ENCODE measurements around the gene LGALS1.

The LGALS1 gene

DNA sequence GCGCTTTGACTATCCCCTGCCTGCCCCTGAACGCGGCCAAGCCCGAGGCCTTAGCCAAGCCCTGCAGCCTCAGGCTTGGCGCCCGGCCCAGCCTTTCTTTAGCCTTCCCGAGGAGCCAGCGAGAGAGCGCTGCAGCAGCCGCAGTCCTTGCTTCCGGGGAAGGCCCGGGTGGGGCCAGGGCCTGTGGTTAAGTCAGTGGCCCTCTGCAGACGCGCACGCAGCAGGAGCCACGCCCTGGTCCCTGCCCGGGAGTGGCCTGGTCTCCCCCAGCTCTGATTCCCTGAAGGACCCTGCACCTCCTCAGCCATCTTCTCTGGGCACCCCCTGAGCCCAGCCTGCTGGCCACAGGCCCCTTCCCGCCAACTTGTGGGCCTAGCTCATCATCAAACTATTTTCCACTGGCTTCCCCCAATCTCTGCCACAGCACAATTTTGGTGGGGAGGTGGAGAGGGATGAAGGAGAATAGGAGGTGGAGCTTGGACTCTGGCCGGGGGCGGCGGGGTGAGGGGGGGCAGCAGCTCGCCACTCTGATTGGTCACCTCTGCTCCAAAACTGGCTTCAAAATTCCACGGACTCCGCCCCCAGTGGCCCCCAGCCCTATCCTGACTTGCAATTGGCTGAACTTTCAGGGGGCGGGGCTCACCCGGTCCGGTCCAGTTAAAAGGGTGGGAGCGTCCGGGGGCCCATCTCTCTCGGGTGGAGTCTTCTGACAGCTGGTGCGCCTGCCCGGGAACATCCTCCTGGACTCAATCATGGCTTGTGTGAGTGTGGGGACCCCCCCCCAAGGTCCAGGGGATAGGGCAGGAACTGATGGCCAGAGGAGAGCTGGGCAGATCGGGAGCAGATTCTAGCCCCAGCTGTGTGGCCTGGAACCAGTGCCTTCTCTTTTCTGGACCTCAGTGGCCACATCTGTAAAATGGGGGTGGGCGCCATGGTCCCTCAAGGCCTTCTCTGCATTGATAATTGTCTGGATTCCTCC, at the start of gene LGALS1:
LGALS1 (plus strand) TSS at position 686 of the 979 bp plus-strand sequence; CDS start at position 753, 67 bp downstream.
- TF ChIP-seq, protein P1, sequence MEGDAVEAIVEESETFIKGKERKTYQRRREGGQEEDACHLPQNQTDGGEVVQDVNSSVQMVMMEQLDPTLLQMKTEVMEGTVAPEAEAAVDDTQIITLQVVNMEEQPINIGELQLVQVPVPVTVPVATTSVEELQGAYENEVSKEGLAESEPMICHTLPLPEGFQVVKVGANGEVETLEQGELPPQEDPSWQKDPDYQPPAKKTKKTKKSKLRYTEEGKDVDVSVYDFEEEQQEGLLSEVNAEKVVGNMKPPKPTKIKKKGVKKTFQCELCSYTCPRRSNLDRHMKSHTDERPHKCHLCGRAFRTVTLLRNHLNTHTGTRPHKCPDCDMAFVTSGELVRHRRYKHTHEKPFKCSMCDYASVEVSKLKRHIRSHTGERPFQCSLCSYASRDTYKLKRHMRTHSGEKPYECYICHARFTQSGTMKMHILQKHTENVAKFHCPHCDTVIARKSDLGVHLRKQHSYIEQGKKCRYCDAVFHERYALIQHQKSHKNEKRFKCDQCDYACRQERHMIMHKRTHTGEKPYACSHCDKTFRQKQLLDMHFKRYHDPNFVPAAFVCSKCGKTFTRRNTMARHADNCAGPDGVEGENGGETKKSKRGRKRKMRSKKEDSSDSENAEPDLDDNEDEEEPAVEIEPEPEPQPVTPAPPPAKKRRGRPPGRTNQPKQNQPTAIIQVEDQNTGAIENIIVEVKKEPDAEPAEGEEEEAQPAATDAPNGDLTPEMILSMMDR (IDR thresholded peaks at IDR 0.05; ENCODE audit: low read depth, low read length, missing control alignments) = no peak
- H3K4me3 ChIP-seq (ENCODE audit: low read depth, low read length) = peak within 1 kb of the TSS; percentile 78
- DNase-seq (ENCODE audit: low read depth) = peak; percentile 57

DNA sequence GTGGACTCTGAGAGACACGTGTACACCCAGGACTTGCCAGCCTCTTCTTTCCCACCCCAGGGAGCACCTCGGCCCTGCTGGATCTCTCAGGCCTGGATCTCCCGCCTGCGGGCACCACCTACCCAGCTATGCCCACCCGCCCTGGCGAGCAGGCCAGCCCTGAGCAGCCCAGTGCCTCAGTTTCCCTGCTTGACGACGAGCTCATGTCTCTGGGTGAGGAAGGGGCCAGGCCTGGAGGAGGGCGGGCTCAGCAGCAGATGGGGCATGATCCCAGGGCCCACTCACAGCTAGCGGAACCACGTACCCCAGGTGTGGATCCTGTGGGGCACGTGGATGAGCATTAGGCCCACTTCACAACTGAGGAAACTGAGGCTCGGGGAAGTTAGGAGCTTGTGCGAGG, 49.7 kb upstream of the LGALS1 start:
- no peak overlapping the region for H3K4me3 ChIP-seq (ENCODE audit: low read depth, low read length)
- TF ChIP-seq, protein P1 (IDR thresholded peaks at IDR 0.05; ENCODE audit: low read depth, low read length, missing control alignments) = no peak
- DNase-seq (ENCODE audit: low read depth) = no peak

GRCh38 chr22:37626144-37626543, 49.3 kb upstream of the LGALS1 start:
- H3K4me3 ChIP-seq (ENCODE audit: low read depth, low read length) = no peak overlapping the region
- TF ChIP-seq, protein P1 (IDR thresholded peaks at IDR 0.05; ENCODE audit: low read depth, low read length, missing control alignments) = no peak
- DNase-seq (ENCODE audit: low read depth) = no peak

DNA sequence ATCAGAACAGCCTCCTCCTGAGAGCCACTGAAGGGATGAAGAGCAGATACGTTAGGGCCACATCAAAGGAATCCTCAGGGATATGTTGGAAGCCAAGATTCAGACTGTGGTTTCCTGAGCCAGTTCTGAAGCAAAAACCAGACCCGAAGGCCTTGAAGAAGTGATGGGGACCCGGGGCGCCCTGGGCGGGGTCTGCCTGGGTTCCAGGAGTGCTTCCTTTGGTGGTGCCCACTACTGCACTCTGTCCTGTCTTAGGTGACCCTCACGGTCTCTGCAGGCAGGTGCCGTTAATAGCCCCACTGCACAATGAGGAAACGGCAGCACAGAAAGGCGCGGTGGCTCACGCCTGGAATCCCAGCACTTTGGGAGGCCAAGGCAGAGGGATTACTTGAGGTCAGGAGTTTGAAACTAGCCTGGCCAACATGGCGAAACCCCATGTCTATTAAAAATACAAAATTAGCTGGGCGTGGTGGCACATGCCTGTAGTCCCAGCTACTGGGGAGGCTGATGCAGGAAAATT, 48.8 kb upstream of the LGALS1 start:
- H3K4me3 ChIP-seq (ENCODE audit: low read depth, low read length) = no peak overlapping the region
- TF ChIP-seq, protein P1 (IDR thresholded peaks at IDR 0.05; ENCODE audit: low read depth, low read length, missing control alignments) = no peak

GRCh38 chr22:37627121-37627520, 48.3 kb upstream of the LGALS1 start:
- DNase-seq (ENCODE audit: low read depth) = no peak
- TF ChIP-seq, protein P1 (IDR thresholded peaks at IDR 0.05; ENCODE audit: low read depth, low read length, missing control alignments) = no peak
- no peak overlapping the region for H3K4me3 ChIP-seq (ENCODE audit: low read depth, low read length)

More for the DNA sequence above, 48.8 kb upstream of the LGALS1 start:
- no peak for DNase-seq (ENCODE audit: low read depth)

DNA sequence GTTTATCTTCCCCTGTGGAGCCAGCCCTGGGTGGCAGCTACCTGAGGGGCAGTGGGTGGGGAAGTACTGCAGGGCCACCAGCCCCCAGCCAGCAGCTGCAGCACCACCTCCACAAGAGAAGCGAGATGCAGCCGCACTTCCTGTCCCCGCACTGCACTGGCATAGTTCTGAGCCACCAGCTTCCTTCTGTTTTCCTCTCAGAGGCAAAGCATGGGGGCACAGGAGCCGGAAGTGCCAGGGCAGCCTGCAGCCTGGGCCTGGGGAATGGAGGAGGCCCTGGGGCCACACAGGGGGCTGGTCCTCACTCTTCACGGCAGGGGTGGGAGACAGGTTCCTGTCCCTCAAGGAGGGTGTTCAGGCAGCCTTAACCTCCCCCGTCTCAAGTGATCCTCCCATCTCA, 47.9 kb upstream of the LGALS1 start:
- TF ChIP-seq, protein P1 (IDR thresholded peaks at IDR 0.05; ENCODE audit: low read depth, low read length, missing control alignments) = no peak
- no peak overlapping the region for H3K4me3 ChIP-seq (ENCODE audit: low read depth, low read length)
- no peak for DNase-seq (ENCODE audit: low read depth)

Data from GM12864 (cell line).